Subcutaneous adipose tissue (tissue), 4 donors: ENCODE data around the gene RHEBL1. TPM values are rescaled to one million over a fixed set of nuclear protein-coding genes. Genes with fewer than 3 reads are reported as not detected.

Experiments used
- CTCF ChIP-seq: fragments of 450-650 bp; IDR thresholded peaks from one replicate; pipeline ENCODE4 v1.5.1; 2016; ENCODE audit warnings: low read depth, mild to moderate bottlenecking, control low read depth, antibody characterized with exemption, moderate library complexity
- total RNA-seq, 4 donors: library from RNA; depleted of rRNA; stranded (reverse); fragments of >200 nt; gene quantifications; one replicate each; pipeline ENCODE4 v1.1.0, GENCODE V29; 2016

RHEBL1 gene
- total RNA-seq, 4 donors from 2014 or later: 0.51 to 0.88 (median 0.61) TPM

GRCh38 chr12:49088150-49088931 lies 18.6 kb upstream of the RHEBL1 start:
- TF ChIP-seq CTCF: no peak

- no peak for TF ChIP-seq CTCF
These were observed 16.3 kb upstream of the RHEBL1 start for GRCh38 chr12:49086116-49086515.

GRCh38 chr12:49084438-49084837 lies 14.7 kb upstream of the RHEBL1 start:
- TF ChIP-seq CTCF: no peak

GRCh38 chr12:49079793-49080192 lies 10.0 kb upstream of the RHEBL1 start:
- TF ChIP-seq CTCF: no peak

- TF ChIP-seq CTCF: no peak
These were observed 1.2 kb upstream of the RHEBL1 start for GRCh38 chr12:49070971-49071370.

- TF ChIP-seq CTCF: no peak
These were observed 786 bp downstream of the RHEBL1 start for GRCh38 chr12:49068879-49069506.

- TF ChIP-seq CTCF: no peak
These were observed 3.7 kb downstream of the RHEBL1 start for GRCh38 chr12:49066120-49066519.
